ENCODE results near the gene ZBTB46.
"Not testable (repeated sequence)": the region's sequence is repeated elsewhere in the genome, so short reads cannot be mapped to it uniquely, and the experiment has no call there.

ZBTB46 gene

GRCh38 chr20:63732118-63733095 lies 98.7 kb downstream of the ZBTB46 start:
- DNase-seq: no peak

GRCh38 chr20:63731410-63731809 lies 99.7 kb downstream of the ZBTB46 start:
- no peak for DNase-seq

- not testable (repeated sequence) for DNase-seq
Measured at GRCh38 chr20:63730189-63730733, 100.8 kb downstream of the ZBTB46 start.

- DNase-seq: not testable (repeated sequence)
Measured at GRCh38 chr20:63722967-63723622, 108.0 kb downstream of the ZBTB46 start.

- no peak for DNase-seq
Measured at GRCh38 chr20:63718996-63719395, 112.1 kb downstream of the ZBTB46 start.

GRCh38 chr20:63714858-63715257 lies 116.2 kb downstream of the ZBTB46 start:
- DNase-seq: no peak

GRCh38 chr20:63712191-63712590 lies 118.9 kb downstream of the ZBTB46 start:
- no peak for DNase-seq

- no peak for DNase-seq
Measured at GRCh38 chr20:63711085-63711645, 119.9 kb downstream of the ZBTB46 start.

GRCh38 chr20:63709149-63709527 lies 121.9 kb downstream of the ZBTB46 start:
- no peak for DNase-seq

- no peak for DNase-seq
Measured at GRCh38 chr20:63708301-63709148, 122.5 kb downstream of the ZBTB46 start.

- DNase-seq: peak; percentile 87
Measured at GRCh38 chr20:63707558-63708300, 123.3 kb downstream of the ZBTB46 start, which contains the start of the genes ARFRP1 and ZGPAT. Gene ARFRP1 (minus strand): TSS chr20:63707976. CDS start chr20:63707091, 885 bp downstream. Gene ZGPAT (plus strand): TSS chr20:63708039. CDS start chr20:63708581, 542 bp downstream.

GRCh38 chr20:63706852-63707557 lies 124.1 kb downstream of the ZBTB46 start:
- no peak for DNase-seq

GRCh38 chr20:63706027-63706695 lies 124.9 kb downstream of the ZBTB46 start:
- no peak for DNase-seq

- DNase-seq: no peak
Measured at GRCh38 chr20:63705232-63706026, 125.6 kb downstream of the ZBTB46 start.

GRCh38 chr20:63704749-63705117 lies 126.3 kb downstream of the ZBTB46 start:
- DNase-seq: no peak

GRCh38 chr20:63703976-63704748 lies 126.9 kb downstream of the ZBTB46 start:
- no peak for DNase-seq

- DNase-seq: no peak
Measured at GRCh38 chr20:63703471-63703975, 127.5 kb downstream of the ZBTB46 start.

GRCh38 chr20:63702751-63703470 lies 128.2 kb downstream of the ZBTB46 start:
- no peak for DNase-seq
